Memory B cell (primary cell): Measurements from ENCODE around the gene GP1BB.

Experiments
- ATAC-seq: fragments of 150-1000 bp; cut with Tn5 transposase; 2 replicates; pipeline ENCODE4 v1.10.0; 2021; ENCODE audit warnings: low read depth, mild to moderate bottlenecking, moderate library complexity
- DNase-seq, 2 donors: peaks; one replicate each; pipeline ENCODE4 v3.0.0; 2022; ENCODE audit warnings: low spot score in 2 of 2
- H3K27ac Mint-ChIP-seq: one replicate; pipeline ENCODE4 v1.8.0; 2022; ENCODE audit warnings: mild to moderate bottlenecking, moderate library complexity, mixed read lengths
- H3K27me3 Mint-ChIP-seq: one replicate; pipeline ENCODE4 v1.8.0; 2022; ENCODE audit warnings: mixed read lengths
- H3K36me3 Mint-ChIP-seq: one replicate; pipeline ENCODE4 v1.8.0; 2022; ENCODE audit warnings: mild to moderate bottlenecking, mixed read lengths
- H3K4me1 Mint-ChIP-seq: one replicate; pipeline ENCODE4 v1.8.0; 2022; ENCODE audit warnings: mixed read lengths
- H3K4me3 Mint-ChIP-seq: one replicate; pipeline ENCODE4 v1.8.0; 2022; ENCODE audit warnings: mild to moderate bottlenecking, moderate library complexity, mixed read lengths
- H3K9me3 Mint-ChIP-seq: one replicate; pipeline ENCODE4 v1.8.0; 2022; ENCODE audit warnings: mixed read lengths

The GP1BB gene

DNA sequence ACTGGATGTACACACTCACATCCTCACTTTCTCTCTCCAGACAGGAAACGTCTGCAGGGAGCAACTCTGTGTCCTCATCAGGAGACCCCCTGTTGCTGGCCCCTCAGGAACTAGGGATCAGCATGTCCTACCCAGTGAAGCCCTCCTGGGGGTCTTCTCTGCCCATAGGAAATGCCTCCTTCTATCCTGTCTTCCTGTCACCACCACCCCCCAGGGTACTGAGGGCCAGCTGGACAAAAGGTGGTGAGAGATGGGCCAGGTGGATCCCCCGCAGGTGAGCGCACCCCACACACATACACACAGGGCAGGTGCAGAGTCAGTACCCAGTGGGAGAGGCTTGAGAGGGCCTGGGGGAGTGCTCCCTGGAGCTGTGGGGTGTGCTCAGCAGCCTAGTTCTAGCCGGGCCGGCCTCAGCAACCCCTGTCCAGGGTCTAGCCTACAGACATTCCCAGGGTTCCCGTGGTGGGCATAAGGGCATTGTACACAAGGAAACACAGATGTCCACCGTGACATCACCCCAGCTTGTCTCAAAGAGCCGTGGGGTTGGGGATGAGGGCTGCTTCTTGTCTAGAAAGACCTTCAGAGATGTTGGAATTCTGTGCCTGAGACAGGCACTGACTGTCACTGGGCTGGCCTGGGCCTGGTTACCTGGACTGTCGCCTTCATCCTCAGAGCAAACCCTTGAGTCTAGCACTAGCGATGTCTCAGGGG is 9.2 kb downstream of the GP1BB start:
- ATAC-seq (no peak), DNase-seq (no peak)
- Mint-ChIP-seq H3K27ac (no peak overlapping the region), H3K4me1 (peaks cover 3% of the 10 kb centered on the region), H3K4me3 (no peak overlapping the region), H3K36me3 (no peaks in the 10 kb centered on the region), H3K27me3 (peaks cover 9% of the 10 kb centered on the region), H3K9me3 (no peaks in the 10 kb centered on the region)

GRCh38 chr22:19733755-19734154 is 10.4 kb downstream of the GP1BB start:
- Mint-ChIP-seq H3K36me3 (no peaks in the 10 kb centered on the region), H3K27ac (no peak overlapping the region), H3K27me3 (peaks cover 2% of the 10 kb centered on the region), H3K4me1 (peaks cover 3% of the 10 kb centered on the region), H3K9me3 (no peaks in the 10 kb centered on the region), H3K4me3 (no peak overlapping the region)
- ATAC-seq (no peak), DNase-seq (no peak)

- DNase-seq (no peak), ATAC-seq (no peak)
- Mint-ChIP-seq H3K9me3 (no peaks in the 10 kb centered on the region), H3K27ac (no peak overlapping the region), H3K4me1 (peaks cover 3% of the 10 kb centered on the region), H3K4me3 (no peak overlapping the region), H3K27me3 (peaks cover 2% of the 10 kb centered on the region), H3K36me3 (no peaks in the 10 kb centered on the region)
Measured at GRCh38 chr22:19734163-19734562, 10.8 kb downstream of the GP1BB start.

- no peaks in the 10 kb centered on the region for H3K9me3 Mint-ChIP-seq
- ATAC-seq: no peak
- no peak for DNase-seq
- peaks cover 3% of the 10 kb centered on the region for H3K4me1 Mint-ChIP-seq
- H3K4me3 Mint-ChIP-seq: no peak overlapping the region
- no peaks in the 10 kb centered on the region for H3K36me3 Mint-ChIP-seq
- H3K27me3 Mint-ChIP-seq: peaks cover 2% of the 10 kb centered on the region
- H3K27ac Mint-ChIP-seq: no peak overlapping the region
Measured at GRCh38 chr22:19734837-19735382, 11.6 kb downstream of the GP1BB start.

- ATAC-seq (no peak), DNase-seq (no peak)
- Mint-ChIP-seq H3K36me3 (no peaks in the 10 kb centered on the region), H3K4me3 (no peak overlapping the region), H3K27ac (no peak overlapping the region), H3K4me1 (no peaks in the 10 kb centered on the region), H3K9me3 (no peaks in the 10 kb centered on the region), H3K27me3 (peaks cover 3% of the 10 kb centered on the region)
Measured at GRCh38 chr22:19735665-19736510, 12.5 kb downstream of the GP1BB start.

GRCh38 chr22:19737846-19738663 is 14.7 kb downstream of the GP1BB start:
- Mint-ChIP-seq H3K9me3 (no peaks in the 10 kb centered on the region), H3K4me1 (no peaks in the 10 kb centered on the region), H3K27me3 (peaks cover 3% of the 10 kb centered on the region), H3K4me3 (no peak overlapping the region), H3K27ac (no peak overlapping the region), H3K36me3 (no peaks in the 10 kb centered on the region)
- ATAC-seq (no peak), DNase-seq (no peak)

- Mint-ChIP-seq H3K9me3 (no peaks in the 10 kb centered on the region), H3K4me1 (no peaks in the 10 kb centered on the region), H3K27me3 (peaks cover 3% of the 10 kb centered on the region), H3K36me3 (no peaks in the 10 kb centered on the region), H3K27ac (no peak overlapping the region), H3K4me3 (no peak overlapping the region)
- ATAC-seq: no peak
- DNase-seq: no peak
Measured at GRCh38 chr22:19738664-19739447, 15.5 kb downstream of the GP1BB start.

GRCh38 chr22:19739448-19739895 is 16.1 kb downstream of the GP1BB start:
- DNase-seq (no peak), ATAC-seq (no peak)
- Mint-ChIP-seq H3K27me3 (peaks cover 3% of the 10 kb centered on the region), H3K4me1 (no peaks in the 10 kb centered on the region), H3K9me3 (no peaks in the 10 kb centered on the region), H3K36me3 (no peaks in the 10 kb centered on the region), H3K27ac (no peak overlapping the region), H3K4me3 (no peak overlapping the region)

DNA sequence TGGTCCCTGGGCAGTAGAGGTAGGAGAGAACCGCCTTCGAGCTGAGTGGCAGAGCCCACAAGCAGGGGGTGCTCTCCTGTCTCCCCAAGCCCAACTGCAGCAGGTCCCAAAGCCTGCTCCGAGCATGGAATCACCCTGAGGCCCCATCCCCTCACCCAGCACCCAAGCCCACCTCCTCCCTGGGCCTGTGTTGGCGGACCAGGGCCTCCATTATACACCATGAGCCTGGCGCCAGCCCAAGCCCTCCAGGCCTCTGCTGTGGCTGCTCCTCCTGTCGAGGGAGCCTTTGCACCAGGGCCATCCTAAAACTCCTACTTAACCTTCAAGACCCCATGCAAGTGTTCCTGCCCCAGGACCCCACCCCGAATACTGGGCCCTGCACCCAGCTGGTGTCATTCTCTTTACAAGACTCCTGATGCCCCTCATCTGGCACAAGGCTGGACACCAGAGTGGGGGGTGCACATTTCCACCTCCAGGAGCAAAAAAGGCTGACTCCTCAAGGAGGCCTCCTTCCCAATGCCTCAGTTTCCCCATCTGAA is 16.6 kb downstream of the GP1BB start:
- H3K4me3 Mint-ChIP-seq: no peak overlapping the region
- H3K27me3 Mint-ChIP-seq: peaks cover 3% of the 10 kb centered on the region
- no peak overlapping the region for H3K27ac Mint-ChIP-seq
- no peaks in the 10 kb centered on the region for H3K36me3 Mint-ChIP-seq
- H3K4me1 Mint-ChIP-seq: no peaks in the 10 kb centered on the region
- DNase-seq (no peak), ATAC-seq (no peak)
- H3K9me3 Mint-ChIP-seq: no peaks in the 10 kb centered on the region

DNA sequence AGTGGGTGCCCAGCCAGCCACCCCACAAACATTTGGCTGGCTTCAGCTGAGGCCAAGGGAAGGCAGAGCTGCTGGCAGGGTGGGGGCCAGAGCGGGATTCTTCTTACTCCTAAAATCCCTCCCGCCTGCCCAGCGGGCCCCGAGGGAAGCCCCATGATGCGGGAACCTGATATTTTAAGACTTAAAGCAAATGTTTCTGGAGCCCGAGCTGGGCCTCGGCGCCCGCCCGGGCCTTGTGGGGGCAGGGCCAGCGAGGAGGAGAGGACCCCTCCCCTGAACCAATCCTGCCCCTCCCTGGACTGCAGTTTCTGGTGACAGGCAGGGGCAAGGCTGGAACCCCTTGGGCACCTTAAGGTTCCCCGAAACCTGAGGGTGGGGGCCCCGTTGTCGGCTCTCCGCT is 17.2 kb downstream of the GP1BB start:
- no peaks in the 10 kb centered on the region for H3K4me1 Mint-ChIP-seq
- H3K27ac Mint-ChIP-seq: no peak overlapping the region
- no peaks in the 10 kb centered on the region for H3K36me3 Mint-ChIP-seq
- ATAC-seq: no peak
- H3K9me3 Mint-ChIP-seq: no peaks in the 10 kb centered on the region
- peaks cover 3% of the 10 kb centered on the region for H3K27me3 Mint-ChIP-seq
- H3K4me3 Mint-ChIP-seq: no peak overlapping the region
- DNase-seq: no peak

DNA sequence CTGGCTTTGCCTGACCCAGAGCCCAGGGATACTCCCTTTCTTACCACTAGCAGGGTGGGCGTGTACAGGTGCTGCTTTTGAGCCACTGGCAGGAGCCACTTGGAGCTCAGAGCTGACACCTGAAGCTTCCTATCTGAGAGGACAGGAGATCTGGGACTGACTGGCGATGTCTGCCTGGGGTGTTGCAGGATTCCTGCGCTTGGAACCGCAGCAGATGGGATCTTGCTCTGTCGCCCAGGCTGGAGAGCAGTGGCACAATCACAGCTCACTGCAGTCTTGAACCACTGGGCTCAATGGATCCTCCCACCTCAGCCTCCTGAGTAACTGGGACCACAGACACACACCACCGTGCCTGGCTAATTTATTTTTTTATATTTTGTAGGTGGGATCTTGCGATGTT is 17.7 kb downstream of the GP1BB start:
- H3K36me3 Mint-ChIP-seq: no peaks in the 10 kb centered on the region
- ATAC-seq (no peak), DNase-seq (no peak)
- peaks cover 3% of the 10 kb centered on the region for H3K27me3 Mint-ChIP-seq
- H3K4me3 Mint-ChIP-seq: no peak overlapping the region
- H3K27ac Mint-ChIP-seq: no peak overlapping the region
- no peaks in the 10 kb centered on the region for H3K4me1 Mint-ChIP-seq
- H3K9me3 Mint-ChIP-seq: no peaks in the 10 kb centered on the region

GRCh38 chr22:19742160-19743066 is 19.1 kb downstream of the GP1BB start:
- Mint-ChIP-seq H3K27me3 (peaks cover 3% of the 10 kb centered on the region), H3K36me3 (no peaks in the 10 kb centered on the region), H3K9me3 (no peaks in the 10 kb centered on the region), H3K4me1 (no peaks in the 10 kb centered on the region), H3K4me3 (no peak overlapping the region), H3K27ac (no peak overlapping the region)
- ATAC-seq (no peak), DNase-seq (no peak)
